Stimulated activated CD4-positive, alpha-beta T cell treated with anti-CD3 and anti-CD28 coated beads, Interleukin-12 subunit alpha, Interleukin-12 subunit beta, amount 100 ng/mL, for 4 hours (primary cell): ENCODE measurements around the gene DUSP8.

Experiments used
- DNase-seq: peaks from one replicate; pipeline ENCODE4 v3.0.0-alpha.2; 2020

The DUSP8 gene

DNA sequence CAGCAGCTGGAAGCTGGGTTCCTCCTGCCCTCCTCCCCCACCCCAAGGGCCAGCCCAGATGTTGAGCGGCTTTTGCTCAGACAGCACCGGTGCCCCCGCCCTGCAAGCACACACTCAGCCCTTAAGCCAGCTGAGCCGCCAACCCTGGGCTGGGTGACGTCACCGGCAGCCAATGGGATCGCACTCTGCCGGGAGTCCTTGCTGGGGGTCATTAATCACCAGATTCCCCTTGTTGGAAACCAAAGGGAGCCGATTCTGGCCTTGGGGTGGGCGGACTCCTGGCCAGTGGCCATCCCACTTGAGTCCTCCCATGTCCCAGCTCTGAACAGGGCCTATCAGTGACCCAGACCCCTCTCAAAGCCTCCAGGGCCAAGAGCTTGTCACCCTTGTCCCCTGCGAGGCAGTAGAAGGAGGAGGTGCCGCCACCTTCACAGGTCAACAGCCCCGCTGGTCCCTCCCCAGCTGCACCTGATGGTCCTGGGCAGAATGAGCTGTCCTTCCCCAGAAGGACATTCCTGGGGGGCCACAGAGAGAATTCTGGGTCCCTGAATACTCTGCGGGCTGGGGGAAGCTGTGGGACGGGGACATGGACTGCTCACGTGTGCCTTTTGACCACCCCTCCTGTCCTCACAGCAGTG, 7.4 kb downstream of the DUSP8 start:
- no peak for DNase-seq

DNA sequence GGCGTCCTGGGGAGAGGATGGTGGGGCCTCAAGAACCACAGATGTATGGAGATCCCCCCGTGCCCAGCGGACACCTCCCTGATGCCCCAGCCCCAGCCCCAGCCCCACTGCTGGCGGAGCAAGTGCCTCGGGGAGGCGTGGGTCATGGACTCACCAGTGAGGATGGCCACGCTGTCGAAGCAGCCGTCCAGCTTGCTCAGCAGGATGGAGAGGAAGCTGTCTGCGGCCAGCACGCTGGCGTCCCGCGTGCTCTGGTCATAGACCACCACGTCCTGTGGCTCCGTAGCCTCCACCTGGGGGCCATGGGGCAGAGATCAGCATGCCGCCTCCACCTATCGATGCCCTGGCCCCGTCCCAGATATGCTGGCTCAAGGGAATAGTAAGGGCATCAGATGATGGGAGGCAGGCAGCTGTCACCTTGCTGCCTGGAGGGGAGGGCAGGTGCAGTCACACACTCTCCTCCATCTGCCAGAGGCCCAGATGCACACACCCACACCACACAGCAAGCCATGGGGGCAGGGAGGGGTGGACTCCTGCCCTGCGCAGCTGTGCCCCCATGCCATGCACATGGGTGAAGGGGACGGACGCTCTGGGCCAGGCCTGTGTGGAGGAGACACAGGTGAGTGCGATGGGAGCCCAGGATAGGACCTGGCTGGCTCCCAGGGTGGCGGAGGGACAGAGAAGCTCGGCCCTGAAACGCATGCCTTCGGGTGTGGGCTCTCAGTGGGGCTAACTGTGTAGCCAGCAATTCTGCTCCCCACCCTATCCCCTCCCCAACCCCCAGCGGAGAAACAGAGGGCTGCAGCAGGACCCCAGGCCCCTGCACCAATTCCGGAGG, 8.2 kb downstream of the DUSP8 start:
- no peak for DNase-seq

DNA sequence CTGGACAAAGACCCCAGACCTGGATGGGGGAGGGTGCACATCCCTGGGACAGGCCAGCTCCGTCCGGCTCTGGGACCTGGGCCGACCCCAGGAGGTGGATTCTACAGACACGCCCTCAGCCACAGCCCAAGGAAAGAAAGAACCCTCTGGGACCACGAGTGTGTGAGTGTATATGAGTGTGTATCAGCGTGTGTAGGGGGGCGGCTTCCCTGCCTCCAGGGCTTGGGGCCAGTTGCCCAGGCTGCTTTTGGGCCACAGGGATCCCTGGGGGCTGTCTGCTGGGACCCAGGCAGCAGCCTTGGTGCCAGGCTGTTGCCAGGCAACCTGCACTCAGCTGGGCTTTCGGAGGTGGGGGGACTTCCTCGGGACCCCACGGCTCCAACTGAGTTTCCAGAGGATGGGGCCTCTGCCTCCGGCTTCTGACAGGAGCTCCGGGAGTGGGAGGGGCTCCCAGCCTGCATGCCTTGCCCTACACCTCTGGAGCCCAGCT, 8.9 kb downstream of the DUSP8 start:
- DNase-seq, result no peak

DNA sequence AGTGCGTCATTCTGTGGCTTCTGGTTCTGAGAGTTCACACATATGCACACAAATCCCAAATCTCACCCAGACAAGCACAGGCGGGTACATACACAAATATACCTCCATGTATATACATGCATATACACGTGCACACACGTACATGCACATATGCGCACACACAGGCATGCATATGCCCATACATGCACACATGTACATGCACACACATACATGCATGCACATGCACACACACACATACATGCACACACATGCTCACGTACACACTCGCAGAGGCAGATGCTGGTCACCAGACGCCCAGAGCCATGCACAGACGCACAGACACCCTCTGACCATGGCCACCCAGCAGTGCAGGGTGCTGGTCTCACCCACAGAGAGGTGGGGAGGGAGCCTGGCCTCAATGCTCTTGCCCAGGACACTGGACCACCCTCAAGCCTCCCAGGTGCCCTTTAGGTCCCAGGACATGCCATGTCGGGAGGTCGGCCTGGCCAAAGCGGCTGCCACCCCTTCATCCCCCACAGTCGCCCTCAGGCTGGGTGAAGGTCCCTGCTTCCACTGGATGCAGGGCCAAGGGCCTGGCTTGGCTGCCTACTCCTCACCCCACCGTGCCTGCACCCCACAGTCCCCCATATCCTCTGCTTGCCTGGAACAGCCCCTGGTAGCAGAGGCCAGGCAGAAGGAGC, 9.5 kb downstream of the DUSP8 start:
- DNase-seq, result no peak

DNA sequence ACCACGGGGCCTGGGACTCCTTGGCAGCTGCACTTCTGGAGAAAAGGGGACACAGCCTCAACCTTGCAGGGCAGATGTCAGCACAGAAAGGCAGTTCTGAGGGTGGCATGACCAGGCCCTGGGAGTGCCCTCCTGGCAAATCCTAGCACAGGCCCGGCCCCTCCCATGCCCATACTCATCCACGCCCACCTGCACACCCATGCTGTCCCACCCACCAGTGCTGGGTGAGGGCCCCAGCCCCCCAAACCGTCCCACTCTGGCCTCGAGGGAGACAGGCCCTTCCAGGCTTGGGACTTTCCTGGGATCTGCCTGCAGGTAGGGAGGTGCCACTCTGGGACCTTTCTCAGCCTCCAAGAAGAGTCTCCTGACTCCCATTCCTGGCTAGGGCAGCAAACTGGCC, 10.1 kb downstream of the DUSP8 start:
- no peak for DNase-seq

DNA sequence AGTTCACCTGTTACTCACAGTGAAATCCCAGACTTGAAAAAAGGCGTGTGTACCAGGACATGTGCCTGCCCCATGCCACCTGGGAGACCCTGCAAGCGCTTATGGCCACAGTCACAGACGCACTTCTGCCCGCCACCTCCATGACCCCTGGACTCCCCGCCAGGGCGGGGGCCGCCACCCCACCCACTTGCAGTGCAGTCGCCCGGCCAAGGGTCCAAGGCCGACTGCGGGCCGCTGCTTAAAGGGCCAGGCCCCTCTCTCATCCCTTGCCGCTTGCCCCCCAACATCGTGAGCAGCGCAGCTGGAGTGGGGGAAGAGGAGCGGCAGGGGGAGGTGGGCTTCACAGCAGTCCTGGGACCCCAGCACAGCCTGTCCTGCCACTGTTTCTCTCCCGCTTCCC, 10.8 kb downstream of the DUSP8 start:
- no peak for DNase-seq

DNA sequence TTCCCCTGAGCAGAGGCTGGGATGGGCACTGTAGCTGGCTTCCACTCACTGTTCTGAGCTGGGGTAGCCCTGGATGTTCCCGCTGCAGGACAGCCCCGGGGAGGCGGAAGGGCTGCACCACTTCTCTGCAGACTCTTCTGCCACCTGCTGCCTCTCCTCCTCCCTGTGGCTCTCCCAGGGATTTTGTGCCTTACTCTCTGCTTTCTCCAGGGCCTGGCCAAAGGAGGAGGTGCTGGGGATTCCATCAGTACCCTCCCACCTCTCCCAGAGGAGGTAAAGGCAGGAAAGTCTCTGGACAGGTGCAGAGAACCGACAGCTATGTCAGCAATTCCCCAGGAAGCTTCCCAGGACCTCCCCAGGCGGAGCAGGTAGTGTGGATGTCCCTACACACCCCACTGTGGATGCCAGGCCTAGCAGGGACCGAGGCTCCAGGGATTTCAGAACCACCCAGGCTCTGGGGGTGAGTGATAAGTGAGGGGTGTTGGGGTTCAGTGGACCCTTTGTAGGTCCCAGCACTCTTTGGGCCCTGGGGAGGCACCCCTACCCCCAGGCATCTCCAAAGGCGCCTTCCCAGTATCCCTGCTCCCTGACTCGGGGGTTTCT, 11.3 kb downstream of the DUSP8 start:
- DNase-seq, result no peak

DNA sequence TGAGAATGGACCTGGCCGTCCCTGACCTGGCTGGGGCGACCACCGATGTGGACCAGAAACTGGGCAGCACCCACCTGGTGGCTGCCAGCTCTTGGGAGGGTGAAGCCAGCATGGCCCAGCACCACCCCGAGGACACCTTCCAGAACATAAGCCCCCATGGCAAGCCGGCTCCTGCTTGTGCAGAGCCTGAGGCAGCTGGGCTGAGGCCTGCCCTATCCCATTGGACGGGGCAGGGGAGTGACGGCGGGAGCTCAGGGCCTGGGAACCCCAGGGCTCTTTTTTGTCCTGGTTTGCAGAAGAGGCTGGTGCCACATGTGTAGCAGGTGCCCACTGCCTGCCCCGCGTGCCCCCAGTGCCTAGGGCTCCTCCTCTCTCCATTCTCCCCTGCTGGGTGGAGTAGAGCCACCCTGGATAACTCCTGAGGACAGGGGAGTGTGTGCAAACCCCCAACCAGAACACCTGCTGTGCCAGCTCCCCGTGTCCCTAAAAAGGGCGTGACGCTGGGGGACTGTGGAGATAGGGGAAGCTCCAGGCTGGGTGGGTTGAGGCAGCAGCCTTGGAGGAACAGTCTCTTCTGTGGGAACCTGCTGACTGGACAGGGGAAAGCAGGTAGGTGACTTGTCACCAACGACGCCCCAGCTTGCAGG, 11.9 kb downstream of the DUSP8 start:
- DNase-seq, result no peak

DNA sequence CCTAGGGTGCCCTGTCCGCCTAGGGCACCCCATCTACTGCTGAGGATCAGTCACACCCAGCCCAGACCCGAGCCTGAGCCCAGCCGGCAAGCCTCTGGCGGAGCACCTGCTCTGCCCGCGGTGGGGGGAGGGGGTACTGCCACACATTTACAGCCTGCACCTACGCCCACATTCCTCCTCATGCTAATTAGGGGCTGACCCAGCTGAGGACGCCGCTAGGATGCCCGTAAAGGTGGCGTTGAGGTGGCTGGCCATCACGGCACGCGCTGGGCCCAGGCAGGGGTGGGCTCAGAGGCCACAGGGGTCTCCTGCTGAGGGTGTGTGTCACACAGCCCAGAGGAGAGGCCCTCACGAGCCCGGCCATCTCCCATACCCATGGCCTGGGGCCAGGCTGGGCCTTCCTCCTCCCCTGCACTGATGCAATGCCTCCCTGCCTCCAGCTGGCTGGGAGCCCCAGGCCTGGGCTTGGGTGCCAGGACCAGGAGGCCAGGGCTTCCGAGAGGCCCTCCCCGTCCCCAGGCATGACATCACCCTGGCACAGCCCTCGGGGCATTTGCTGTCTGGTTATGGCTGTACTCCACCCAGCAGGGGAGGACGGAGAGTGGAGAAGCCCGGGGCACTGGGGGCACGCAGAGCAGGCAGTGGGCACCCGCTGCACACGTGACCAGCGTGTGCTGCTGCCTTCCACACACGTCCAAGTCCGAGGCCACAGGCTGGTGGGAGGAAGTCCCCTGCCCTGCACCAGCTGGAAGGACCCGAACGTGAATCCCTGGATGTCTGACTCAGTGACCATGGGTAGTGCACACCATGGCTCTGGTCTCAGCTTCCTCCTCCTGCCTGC, 12.7 kb downstream of the DUSP8 start:
- no peak for DNase-seq

DNA sequence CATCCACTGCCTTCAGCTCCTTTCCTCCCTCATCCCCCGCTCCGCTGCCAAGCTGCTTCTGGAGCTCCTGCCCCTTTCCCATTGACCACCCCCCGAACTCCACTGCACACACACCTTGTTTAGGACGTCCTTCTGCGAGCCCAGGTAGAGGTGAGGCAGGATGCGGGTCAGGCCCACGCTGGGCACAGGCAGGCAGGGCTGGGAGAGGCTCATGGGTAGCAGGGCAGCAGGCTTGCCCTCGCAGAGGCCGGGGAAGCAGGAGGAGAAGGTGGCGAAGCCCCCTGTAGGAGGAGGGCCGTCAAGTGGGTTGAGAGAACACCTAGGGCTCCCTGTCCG, 13.3 kb downstream of the DUSP8 start:
- no peak for DNase-seq

DNA sequence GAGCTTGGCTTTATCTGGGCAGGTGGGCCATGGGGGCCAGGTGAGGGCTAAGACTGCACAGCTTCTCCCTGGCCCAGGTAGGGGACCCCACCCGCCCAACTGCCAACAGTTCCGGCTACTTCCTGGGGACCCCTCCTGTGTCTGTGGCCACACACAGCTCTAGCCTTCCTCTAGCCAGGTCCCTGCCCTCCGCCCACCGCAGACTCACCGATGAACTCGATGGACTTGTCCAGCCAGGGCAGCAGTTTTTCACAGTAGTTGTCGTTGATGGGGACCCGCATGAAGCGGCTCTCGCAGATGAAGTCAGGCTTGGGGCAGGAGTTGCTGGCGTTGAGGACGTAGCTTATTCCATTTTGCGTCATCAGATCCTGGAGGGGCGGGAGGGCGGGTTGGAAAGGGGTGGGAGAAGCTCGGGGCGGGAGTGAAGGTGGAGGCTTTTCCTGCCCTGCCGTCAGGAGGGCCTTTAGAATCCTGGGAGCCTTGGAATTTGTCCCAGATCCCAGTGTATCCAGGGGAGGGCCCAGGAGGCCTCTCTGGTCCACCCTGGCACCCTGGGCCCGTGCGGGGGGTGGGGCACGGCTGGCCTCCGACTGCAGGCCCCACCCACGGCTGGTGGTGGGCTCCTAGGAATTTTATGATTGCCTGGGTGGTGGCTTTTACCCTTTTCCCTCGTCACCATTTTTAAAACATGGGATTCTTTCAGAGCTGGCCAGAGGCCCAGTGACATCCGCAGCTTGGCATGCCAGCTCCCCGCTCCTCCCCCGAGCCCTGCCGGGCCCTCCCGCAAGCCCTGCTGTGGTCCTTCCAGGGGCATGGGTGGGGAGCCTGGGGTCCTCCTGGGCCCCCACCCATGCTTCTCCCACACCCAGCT, 13.9 kb downstream of the DUSP8 start:
- DNase-seq, result no peak

DNA sequence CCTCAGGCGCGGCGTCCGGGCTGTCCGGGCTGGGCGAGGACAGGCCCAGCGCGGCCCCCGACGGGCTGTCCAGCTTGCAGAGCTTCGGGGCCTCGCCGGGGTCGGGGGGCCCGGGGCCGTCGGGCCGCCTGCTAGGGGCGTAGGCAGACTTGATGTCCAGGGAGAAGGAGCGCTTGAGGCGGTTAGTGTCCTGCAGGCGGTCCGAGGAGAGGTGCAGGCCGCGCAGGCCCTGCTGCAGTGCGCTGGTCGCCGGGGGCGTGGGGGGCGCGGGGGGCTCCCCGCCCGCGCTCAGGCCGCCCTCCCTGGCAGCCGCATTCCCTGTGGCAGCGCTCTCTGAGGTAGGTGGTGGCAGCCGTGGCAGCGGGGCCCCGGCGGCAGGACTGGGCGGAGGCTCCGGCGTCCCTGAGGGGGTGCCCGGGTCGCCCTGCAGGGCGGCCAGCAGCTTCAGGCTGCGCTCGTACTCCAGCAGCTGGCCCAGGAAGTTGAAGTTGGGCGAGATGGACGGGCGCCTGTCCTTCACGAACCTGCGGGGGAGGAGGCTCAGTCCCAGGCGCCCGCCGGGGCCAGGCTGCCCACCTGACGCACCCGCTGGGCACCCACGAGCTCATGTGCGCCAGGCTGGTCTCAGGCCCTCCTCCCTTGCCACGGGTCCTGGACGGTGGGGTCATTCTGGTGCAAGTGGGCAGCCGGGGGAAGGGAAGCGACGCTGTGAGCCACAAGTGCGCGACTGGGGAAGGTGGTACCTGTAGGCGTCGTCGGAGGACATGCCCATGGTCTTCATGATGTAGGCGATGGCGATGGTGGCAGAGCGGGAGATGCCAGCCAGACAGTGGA, 14.8 kb downstream of the DUSP8 start:
- no peak for DNase-seq

DNA sequence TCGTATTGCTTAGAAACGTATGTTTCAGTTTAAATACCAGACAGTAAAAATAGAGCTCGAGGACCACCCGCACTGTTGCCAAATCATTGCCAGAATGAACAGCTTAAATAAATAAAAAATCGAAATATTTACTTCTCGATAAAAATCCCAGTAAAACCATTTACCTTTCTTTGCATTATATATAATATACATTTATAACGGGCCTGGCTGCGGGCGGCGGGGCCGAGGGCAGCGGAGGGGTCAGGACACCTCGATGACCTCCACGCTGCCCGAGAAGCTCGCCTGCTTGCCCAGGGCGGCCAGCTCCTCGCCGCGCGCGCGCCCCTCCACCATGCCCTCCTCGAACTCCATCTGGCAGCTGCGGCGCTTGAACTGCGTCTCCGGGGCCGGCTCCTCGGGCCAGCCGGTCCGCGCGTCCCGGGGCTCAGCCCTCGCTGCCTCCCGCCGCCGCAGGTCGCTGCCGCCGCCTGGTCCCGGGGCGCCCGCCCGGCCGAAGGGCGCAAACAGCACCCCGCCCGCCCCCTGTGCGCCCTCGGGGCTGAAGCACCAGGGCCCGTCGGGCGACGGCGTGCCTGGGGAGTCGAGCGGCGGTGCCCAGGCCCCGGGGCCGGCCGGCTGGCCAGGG, 15.7 kb downstream of the DUSP8 start:
- DNase-seq, result no peak

DNA sequence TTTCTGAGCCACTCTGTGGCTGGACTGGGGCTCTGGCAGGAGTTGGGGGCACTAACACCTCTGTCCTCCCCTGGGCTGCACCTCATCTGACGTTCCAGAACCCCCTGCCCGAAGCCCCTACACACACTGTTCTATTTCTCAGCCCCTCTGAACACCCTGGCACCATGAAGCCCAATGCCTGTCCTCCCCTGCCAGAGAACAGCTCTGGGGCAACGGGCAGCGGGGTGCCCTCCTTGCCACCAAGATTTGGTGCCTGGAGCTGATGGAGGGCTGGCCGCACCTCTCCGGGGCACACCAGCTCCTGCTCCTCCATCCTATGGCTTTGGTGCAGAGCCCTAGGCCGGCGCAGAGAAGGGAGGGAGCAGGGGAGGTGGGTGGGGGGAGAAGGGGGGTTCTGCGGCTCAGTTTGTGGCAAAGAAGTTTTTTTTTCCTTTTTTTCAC, 16.3 kb downstream of the DUSP8 start:
- no peak for DNase-seq

DNA sequence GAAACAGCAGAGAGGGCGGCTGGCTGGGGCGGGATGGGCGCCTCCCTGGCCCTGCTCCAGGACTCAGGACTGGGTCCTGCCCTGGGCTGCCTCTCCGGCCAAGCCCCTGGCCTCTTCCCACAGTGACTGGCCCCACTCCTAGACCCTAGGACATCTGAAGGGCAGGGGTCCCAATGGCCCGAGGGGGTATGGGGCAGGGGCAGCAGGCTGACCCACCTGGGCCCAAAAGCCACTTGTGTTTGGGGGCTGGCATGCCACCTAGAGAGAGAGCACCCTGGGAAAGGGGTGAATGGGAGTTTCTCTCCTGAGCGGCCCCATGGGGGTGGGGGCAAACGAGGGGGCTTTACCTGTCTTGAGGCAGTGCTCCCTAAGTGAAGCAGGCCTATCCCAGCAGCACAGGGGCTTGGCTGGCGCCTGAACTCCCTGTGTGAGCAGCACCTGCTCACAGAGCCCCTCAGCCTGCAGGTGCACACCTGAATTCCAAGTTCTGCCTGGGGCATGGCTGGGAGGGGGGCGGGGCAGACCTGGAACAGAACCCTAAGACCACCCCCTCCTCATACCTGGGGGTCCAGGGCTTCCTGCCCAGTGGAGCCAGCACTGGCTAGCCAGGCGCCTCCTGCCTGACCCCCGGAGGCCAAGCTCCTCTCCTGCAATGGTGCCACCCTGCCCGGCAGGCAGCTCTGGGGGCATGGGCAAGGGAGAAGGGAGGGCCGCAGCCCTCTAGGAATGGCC, 16.9 kb downstream of the DUSP8 start:
- no peak for DNase-seq

DNA sequence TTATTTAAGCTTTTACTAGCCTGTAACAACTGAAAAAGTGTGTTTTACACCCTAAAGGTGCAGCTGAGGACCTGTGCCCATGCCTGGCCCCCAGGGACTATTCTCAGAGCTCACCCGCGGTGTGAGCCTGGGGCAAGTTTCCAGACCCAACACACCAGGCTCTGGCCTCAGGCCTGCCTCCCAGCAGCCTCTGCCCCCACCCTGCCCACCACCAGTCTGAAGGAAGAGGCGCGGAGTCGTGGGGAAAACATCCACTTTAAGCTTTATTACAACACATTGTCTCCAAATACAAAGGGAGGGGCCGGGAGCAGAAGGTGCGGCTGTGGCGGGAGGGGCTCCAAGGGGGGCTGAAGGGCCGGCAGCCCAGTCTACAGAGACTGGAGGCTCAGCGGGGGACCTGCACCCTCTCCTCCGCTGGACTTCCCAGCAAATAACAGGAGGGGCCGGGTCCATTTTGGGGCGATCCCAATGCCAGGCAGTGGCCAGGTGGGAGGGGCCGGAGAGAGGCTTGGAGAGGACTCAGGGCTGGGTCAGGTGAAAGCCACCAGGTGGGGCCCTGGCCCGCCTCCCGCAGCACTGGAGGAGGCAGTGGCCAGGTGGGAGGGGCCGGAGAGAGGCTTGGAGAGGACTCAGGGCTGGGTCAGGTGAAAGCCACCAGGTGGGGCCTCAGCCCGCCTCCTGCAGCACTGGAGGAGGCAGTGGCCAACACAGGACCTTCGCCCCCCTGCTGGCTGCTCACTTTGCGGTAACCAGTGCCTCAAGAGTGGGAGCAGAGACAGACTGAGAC, 18.1 kb downstream of the DUSP8 start:
- DNase-seq, result no peak

DNA sequence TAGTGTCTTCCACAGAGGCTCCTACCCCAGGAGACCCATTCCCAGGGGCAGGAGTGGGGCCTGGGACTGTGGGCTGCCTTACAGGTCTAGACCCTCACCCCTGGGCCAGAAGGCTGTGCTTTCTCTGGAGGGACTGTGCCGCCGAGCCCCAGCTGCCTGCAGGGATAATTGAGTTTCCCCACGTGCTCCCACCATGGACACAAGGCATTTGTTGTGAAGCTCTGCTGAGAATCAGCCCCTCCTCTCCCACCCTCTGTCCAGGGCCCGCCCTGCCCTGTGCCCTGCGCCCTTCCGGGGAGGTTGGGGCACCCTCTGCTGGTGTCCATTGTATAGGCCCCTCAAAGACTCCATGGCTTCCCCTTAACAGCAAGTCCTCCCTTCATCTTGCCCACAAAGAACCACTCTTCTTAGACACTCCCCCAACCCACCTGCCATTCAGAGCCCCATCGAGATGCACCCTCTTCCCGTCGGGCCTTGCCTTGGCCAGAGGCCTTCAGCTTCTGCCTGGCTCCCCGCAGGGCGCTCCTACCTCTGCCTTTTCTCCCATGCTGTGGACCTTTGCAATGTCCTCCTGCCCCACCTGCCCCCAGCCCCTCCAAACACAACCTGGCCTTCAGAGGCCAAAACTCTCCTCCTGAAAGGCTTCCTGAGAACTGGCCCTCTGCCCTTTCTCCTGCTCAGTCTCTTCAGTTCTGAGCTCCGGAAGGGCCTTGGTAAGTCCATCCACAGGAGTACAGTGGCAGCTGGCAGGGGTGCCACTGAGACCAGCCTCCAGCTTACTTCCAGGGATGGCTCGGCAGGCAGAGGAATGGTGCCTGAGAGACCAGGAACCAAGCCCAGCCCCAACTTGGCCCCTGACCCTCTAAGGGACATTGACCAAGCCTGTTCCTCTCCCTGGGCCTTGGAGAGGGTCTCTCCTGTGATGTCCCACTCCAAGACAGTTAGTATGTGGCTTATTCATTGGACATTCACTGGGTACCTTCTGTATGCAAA, 22.4 kb downstream of the DUSP8 start:
- no peak for DNase-seq
